ENCODE data around the gene MRPL28.
"Not testable (repeated sequence)": the region's sequence is repeated elsewhere in the genome, so short reads cannot be mapped to it uniquely, and the experiment has no call there.

The MRPL28 gene

DNA sequence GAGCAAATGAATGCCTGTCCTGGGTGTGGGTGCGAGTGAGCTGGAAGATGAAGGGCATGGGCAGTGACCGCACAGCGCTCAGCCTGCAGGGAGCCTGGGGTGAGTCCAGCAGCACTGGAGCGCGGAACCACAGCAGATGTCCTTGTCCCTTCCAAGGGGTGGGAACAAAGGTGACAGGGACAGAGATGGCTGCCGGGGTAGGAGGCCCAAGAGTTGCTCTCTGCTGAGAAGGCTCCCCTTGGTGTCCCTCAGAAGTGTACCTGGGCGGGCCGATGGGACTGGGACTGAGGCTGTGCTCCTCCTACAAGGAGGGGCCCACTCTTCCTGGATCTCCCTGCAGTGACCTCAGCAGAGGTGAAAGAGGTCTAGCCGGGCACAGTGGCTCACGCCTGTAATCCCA, 19.0 kb upstream of the MRPL28 start:
- no peak for DNase-seq

GRCh38 chr16:387761-388666, 17.7 kb upstream of the MRPL28 start:
- not testable (repeated sequence) for DNase-seq

DNA sequence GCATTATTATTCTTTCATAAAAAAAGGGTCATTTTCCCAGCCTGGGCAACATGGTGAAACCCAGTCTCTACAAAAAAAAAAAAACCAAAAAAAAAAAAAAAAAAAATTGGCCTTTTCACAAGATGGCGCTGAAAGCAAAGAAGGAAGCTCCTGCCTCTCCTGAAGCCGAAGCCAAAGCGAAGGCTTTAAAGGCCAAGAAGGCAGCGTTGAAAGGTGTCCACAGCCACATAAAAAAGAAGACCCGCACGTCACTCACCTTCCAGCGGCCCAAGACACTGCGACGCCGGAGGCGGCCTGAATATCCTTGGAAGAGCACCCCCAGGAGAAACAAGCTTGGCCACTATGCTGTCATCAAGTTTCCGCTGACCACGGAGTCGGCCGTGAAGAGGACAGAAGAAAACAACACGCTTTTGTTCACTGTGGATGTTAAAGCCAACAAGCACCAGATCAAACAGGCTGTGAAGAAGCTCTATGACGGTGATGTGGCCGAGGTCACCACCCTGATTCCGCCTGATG, 16.4 kb upstream of the MRPL28 start:
- DNase-seq: no peak

- no peak for DNase-seq
These were observed 13.2 kb upstream of the MRPL28 start for GRCh38 chr16:383326-384051.

- DNase-seq: no peak
These were observed 11.7 kb upstream of the MRPL28 start, which contains the start of gene PGAP6 for GRCh38 chr16:381789-382717. TSS of gene PGAP6 (minus strand) at chr16:381978. CDS start at chr16:381821, 157 bp downstream.

DNA sequence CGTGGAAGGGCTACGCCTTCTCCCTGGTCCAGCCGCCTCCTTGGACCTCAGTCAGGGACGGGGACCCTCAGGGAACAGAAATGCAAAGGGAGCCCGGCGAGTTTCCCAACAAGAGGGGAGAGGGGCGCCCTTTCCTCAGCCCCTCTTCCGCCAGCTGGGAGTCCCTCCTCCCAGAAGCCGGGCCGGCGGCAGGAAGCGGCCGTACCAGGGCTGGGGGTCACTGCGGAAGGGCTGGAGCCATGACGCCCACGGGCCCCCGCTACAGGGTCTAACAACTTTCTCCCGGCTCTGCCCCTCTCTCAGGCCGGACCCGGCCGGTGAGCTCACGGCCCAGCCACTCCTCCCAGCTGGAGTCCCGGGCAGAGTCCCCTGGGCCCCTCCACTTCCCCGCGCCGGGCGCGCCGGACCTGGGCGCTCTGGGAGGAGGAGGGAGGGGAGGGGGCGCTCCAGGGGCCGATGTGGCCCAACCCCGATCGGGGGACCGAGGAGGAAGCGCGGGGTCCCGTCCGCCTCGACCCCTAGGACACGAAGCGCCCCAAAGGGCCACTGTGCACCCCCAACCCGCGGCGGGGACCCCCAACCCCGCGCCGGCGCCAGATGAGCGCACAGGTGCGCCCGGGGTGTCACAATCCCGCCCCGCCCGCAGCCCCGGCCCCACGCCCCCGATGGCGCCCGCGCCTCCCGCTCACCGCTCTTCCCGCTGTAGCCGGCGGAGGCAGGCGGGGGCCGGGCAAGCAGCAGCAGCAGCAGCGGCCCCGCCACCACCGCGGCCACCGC, 10.9 kb upstream of the MRPL28 start:
- DNase-seq: no peak

- DNase-seq: no peak
These were observed 10.3 kb upstream of the MRPL28 start for GRCh38 chr16:380762-381011.

GRCh38 chr16:379961-380761, 9.8 kb upstream of the MRPL28 start:
- DNase-seq: no peak

DNA sequence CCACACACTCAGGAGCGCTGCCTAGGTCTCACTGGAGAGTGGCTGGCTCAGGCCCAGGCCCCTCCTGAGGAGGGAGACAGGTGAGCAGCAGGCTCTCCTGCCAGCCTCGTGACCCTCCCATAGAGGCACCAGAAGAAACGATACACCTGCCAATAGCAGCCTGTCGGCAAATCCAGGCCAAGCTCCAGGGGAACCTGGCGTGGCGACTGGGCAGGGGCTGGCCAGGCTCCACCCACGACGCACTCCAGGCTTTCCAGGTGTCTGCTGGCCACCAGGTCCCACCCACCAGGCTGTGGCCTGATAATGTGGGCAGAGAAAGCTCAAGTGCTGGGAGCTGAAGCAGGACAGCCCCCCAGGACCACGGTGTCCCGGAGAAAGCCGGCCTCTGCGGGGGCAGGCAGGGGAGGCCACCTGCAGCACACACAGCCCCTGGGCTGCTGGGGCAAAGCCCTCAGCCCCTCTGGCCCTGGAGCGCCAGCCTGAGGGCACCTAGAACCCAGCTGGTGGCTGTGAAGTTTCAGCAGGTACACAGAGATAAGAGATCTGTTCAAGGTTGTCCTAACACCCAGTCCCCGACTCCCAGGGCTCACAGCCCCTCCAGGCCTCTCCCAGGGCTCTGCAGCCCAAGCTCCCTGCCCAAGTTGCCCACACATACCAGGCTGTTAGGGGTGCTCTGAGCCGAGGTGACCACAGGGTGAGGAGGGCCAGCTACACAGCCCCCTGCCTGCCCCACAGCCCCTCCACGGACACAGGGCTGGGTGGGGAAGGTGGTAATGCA, 9.0 kb upstream of the MRPL28 start:
- peak; percentile 42 for DNase-seq

GRCh38 chr16:378821-379182, 8.5 kb upstream of the MRPL28 start:
- no peak for DNase-seq

GRCh38 chr16:378113-378820, 7.9 kb upstream of the MRPL28 start:
- not testable (repeated sequence) for DNase-seq

- DNase-seq: no peak
These were observed 7.1 kb upstream of the MRPL28 start for GRCh38 chr16:377419-377951.

DNA sequence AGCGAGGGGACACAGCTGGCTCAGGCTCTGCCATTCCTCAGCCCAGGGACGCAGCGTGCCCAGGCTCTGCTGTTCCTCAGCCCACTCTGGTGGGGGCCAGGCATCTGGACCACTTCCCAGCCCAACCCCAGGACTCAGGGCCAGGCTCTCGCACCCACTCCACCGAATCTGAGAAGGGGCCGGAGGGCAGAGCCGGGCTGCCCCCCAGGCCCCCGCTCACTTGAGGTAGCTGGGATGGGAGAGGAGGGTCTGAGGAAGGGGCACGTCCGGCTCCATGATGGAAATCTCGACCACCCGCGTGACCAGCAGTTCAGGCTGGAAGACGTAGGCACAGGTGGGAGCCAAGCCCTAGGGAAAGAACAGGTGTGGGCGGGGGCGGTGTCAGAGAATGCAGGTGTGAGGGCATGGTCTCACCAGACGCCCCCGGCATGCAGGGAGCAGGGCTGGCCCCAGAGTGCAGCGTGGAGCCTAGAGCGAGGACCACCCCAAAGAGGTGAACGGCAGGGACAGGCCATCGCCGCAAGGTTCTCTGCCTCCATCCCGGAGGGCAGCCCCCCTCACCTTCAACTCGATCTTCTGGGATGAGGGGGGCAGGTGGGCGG, 6.6 kb upstream of the MRPL28 start:
- DNase-seq: no peak

DNA sequence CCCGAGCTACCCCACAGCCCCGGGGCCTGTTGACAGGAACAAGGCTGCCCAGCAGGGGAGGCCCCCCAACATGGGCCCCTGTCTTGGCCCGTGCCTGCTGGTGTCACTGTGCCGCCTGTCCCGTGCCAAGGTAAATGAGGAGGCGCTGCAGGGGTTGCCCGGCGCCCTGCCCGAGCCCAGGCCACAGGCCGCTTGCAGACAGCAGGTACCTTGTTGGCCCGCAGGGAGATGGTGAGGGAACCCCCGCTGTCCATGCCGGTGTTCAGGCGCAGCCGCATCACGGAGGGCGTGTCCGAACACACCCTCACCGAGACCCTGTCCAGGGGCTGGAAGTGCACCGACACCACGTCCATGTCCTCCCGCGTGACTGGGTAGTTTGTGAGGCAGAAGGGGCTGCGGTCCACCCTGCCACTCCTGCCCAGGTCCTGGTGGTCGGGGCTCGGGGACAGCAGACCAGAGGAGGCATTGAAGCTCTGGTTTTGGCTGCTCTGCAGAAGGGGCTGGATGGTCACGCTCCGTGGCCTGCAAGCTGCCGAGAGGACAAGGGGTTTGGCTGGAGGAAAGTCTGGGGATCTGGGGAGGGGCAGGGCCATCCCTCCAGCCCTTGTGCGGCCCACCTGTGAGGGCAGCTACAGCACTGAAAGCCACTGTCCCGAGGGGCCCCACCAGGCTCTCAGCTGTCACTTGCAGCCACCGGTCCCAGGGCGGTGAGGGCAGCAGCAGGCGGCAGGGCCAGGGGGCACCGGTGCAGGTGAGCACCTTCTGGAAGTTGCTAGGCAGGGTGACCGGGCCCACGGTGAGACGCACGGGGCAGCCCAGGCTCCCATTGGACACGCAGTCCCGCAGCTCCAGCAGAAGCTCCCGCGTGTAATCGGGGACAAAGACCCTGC, 5.8 kb upstream of the MRPL28 start:
- DNase-seq: no peak

- DNase-seq: no peak
These were observed 4.9 kb upstream of the MRPL28 start for GRCh38 chr16:375212-375611.

DNA sequence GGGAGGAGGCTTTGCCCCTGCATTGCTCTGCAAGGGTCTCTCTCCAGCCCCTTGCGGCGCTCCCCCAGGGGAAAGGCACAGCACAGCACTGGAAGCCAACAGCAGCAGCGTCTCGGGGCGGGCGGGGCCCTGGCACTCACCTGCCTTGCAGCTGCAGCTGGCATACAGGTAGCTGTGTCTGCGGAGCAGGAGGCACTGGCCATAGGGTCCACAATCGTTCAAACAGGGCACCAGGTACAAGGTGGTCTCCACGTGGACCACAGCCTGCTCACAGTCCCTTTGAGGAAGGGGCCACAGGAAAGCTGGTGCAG, 4.2 kb upstream of the MRPL28 start:
- DNase-seq: no peak

GRCh38 chr16:373848-374615, 3.7 kb upstream of the MRPL28 start:
- no peak for DNase-seq
